Stimulated activated CD8-positive, alpha-beta memory T cell treated with anti-CD3 and anti-CD28 coated beads, Interleukin-7, amount 100 ng/mL, for 48 hours (primary cell): ENCODE measurements around the gene GZF1.
A peak's percentile ranks its signal among the peaks of the same experiment; 100 is the strongest.
"Not testable (repeated sequence)": the region's sequence is repeated elsewhere in the genome, so short reads cannot be mapped to it uniquely, and the experiment has no call there.

Experiments used
- DNase-seq, 2 donors: peaks; one replicate each; pipeline ENCODE4 v3.0.0-alpha.2; 2020; ENCODE audit warnings: low read depth in 1 of 2; ENCODE audit errors: extremely low read depth in 1 of 2

Gene GZF1

GRCh38 chr20:23344336-23344735 lies 17.6 kb upstream of the GZF1 start:
- no peak for DNase-seq

GRCh38 chr20:23346002-23346401 lies 16.0 kb upstream of the GZF1 start:
- DNase-seq, result no peak

GRCh38 chr20:23347791-23348190 lies 14.2 kb upstream of the GZF1 start:
- no peak for DNase-seq

GRCh38 chr20:23348510-23348909 lies 13.5 kb upstream of the GZF1 start:
- not testable (repeated sequence) for DNase-seq

- peak; percentile 41 to 57 for DNase-seq
Observed at GRCh38 chr20:23349338-23350195, 12.4 kb upstream of the GZF1 start.

GRCh38 chr20:23350196-23350903 lies 11.6 kb upstream of the GZF1 start, which contains the start of gene NXT1:
Gene NXT1, plus strand, starts transcription at chr20:23350791. Its CDS starts 3,251 bp downstream, at chr20:23354042.
- DNase-seq, result peak; percentile 90 to 91

- peak in 1 of 2 donors; percentile 51 for DNase-seq
Observed at GRCh38 chr20:23350904-23351838, 10.8 kb upstream of the GZF1 start.

- DNase-seq, result no peak
Observed at GRCh38 chr20:23356203-23356602, 5.8 kb upstream of the GZF1 start.

- DNase-seq, result peak; percentile 100
Observed at GRCh38 chr20:23357767-23358562, 4.0 kb upstream of the GZF1 start.

- no peak for DNase-seq
Observed at GRCh38 chr20:23358563-23358906, 3.4 kb upstream of the GZF1 start.

GRCh38 chr20:23358923-23359593 lies 2.9 kb upstream of the GZF1 start:
- no peak for DNase-seq

- no peak for DNase-seq
Observed at GRCh38 chr20:23360531-23360930, 1.5 kb upstream of the GZF1 start.

- DNase-seq, result no peak
Observed at GRCh38 chr20:23361119-23361475, 885 bp upstream of the GZF1 start.

- DNase-seq, result no peak
Observed at GRCh38 chr20:23362392-23363256, 642 bp downstream of the GZF1 start.

GRCh38 chr20:23363257-23363649 lies 1.3 kb downstream of the GZF1 start:
- no peak for DNase-seq

- DNase-seq, result no peak
Observed at GRCh38 chr20:23365390-23366165, 3.6 kb downstream of the GZF1 start.

- no peak for DNase-seq
Observed at GRCh38 chr20:23366384-23366783, 4.4 kb downstream of the GZF1 start.

- no peak for DNase-seq
Observed at GRCh38 chr20:23367770-23368169, 5.8 kb downstream of the GZF1 start.
